GM19397 (cell line): Measurements from ENCODE around the gene METTL8.
A peak's percentile ranks its signal among the peaks of the same experiment; 100 is the strongest.

Experiments
- ATAC-seq: cut with Tn5 transposase; IDR thresholded peaks from one replicate; pipeline ENCODE4 v1.9.1; 2021; ENCODE audit warnings: mild to moderate bottlenecking, moderate library complexity; ENCODE audit not compliant: unreplicated experiment

The METTL8 gene

GRCh38 chr2:171347591-171348032, 86.2 kb downstream of the METTL8 start:
- peak; percentile 36 for ATAC-seq

- peak; percentile 56 for ATAC-seq
Observed at GRCh38 chr2:171346723-171347557, 86.8 kb downstream of the METTL8 start.

- no peak for ATAC-seq
Observed at GRCh38 chr2:171345971-171346722, 87.6 kb downstream of the METTL8 start.

GRCh38 chr2:171344182-171344581, 89.6 kb downstream of the METTL8 start:
- no peak for ATAC-seq

- no peak for ATAC-seq
Observed at GRCh38 chr2:171342067-171342413, 91.8 kb downstream of the METTL8 start.

GRCh38 chr2:171341394-171342066, 92.3 kb downstream of the METTL8 start:
- no peak for ATAC-seq

- no peak for ATAC-seq
Observed at GRCh38 chr2:171334946-171335345, 98.8 kb downstream of the METTL8 start.

GRCh38 chr2:171334171-171334570, 99.6 kb downstream of the METTL8 start:
- no peak for ATAC-seq

GRCh38 chr2:171330155-171330956, 103.4 kb downstream of the METTL8 start:
- ATAC-seq: no peak

GRCh38 chr2:171327043-171327496, 106.7 kb downstream of the METTL8 start:
- ATAC-seq: no peak

- ATAC-seq: no peak
Observed at GRCh38 chr2:171325886-171326585, 107.8 kb downstream of the METTL8 start.

- ATAC-seq: peak; percentile 21
Observed at GRCh38 chr2:171323971-171324528, 109.7 kb downstream of the METTL8 start.

- ATAC-seq: no peak
Observed at GRCh38 chr2:171322928-171323327, 110.9 kb downstream of the METTL8 start.

- ATAC-seq: no peak
Observed at GRCh38 chr2:171320731-171321130, 113.1 kb downstream of the METTL8 start.

- ATAC-seq: peak; percentile 30
Observed at GRCh38 chr2:171320208-171320621, 113.6 kb downstream of the METTL8 start.

- peak; percentile 45 for ATAC-seq
Observed at GRCh38 chr2:171319164-171319810, 114.5 kb downstream of the METTL8 start.

GRCh38 chr2:171318463-171318934, 115.3 kb downstream of the METTL8 start:
- no peak for ATAC-seq

- ATAC-seq: no peak
Observed at GRCh38 chr2:171317492-171318125, 116.2 kb downstream of the METTL8 start.
